HepG2 (cell line): ENCODE results near the gene VWA3A. TPM values are rescaled to one million over a fixed set of nuclear protein-coding genes. Genes with fewer than 3 reads are reported as not detected.
A peak's percentile ranks its signal among the peaks of the same experiment; 100 is the strongest.

Source experiments
- GATAD2A ChIP-seq: IDR thresholded peaks from 2 replicates; pipeline ENCODE4 v1.6.1; 2016
- MAFF ChIP-seq: IDR thresholded peaks from 2 replicates; pipeline ENCODE4 v1.6.1; 2011; ENCODE audit warnings: low read depth, low read length, improper control_type of control experiment
- PHB2 ChIP-seq: fragments of 450-650 bp; IDR thresholded peaks from 2 replicates; pipeline ENCODE4 v1.6.1; 2018; ENCODE audit not compliant: partially characterized antibody
- PRMT3 ChIP-seq: sonication (generic); formaldehyde crosslinking; IDR thresholded peaks from 2 replicates; pipeline ENCODE4 v1.8.1; 2022; ENCODE audit warnings: low read depth, mild to moderate bottlenecking, moderate library complexity, missing genetic modification reagents, borderline replicate concordance
- TCF7L2 ChIP-seq: IDR thresholded peaks from 2 replicates; pipeline ENCODE4 v1.6.1; 2011; ENCODE audit warnings: mild to moderate bottlenecking, low read depth, low read length, moderate library complexity
- ZMYM3 ChIP-seq: sonication (generic); formaldehyde crosslinking; IDR thresholded peaks from 2 replicates; pipeline ENCODE4 v1.5.1; 2020; ENCODE audit warnings: mild to moderate bottlenecking, missing genetic modification reagents
- ZNF180 ChIP-seq: sonication (generic); formaldehyde crosslinking; IDR thresholded peaks from 2 replicates; pipeline ENCODE4 v1.4.0; 2020; ENCODE audit warnings: low read depth, missing genetic modification reagents, borderline replicate concordance
- ZNF605 ChIP-seq: sonication (generic); formaldehyde crosslinking; IDR thresholded peaks from 2 replicates; pipeline ENCODE4 v1.8.0; 2022; ENCODE audit warnings: mild to moderate bottlenecking, missing genetic modification reagents
- ZNF710 ChIP-seq: sonication (generic); formaldehyde crosslinking; IDR thresholded peaks from 2 replicates; pipeline ENCODE4 v1.5.0; 2020; ENCODE audit warnings: mild to moderate bottlenecking, missing genetic modification reagents, borderline replicate concordance
- polyA plus RNA-seq, 8 experiments: library from polyadenylated mRNA; depleted of rRNA in 3 of 8; stranded (reverse) in 7 of 8; unstranded in 1 of 8; fragments of >200 nt; fragmentation: Illumina TruSeq in 4 of 8; extraction: Trizol in 4 of 8; gene quantifications; 2 replicates each; pipeline versions ENCODE4 v1.2.1 to v1.2.3, GENCODE V29; 2011 to 2016; ENCODE audit warnings: low read depth in 4 of 8, missing spikeins in 1 of 8, mixed read lengths in 1 of 8; ENCODE audit not compliant: insufficient read depth in 1 of 8
- total RNA-seq, 5 experiments: library from RNA; depleted of rRNA; stranded (reverse); fragments of >200 nt; fragmentation: Illumina TruSeq; extraction: Trizol; gene quantifications; 2 replicates each; pipeline ENCODE4 v1.2.3, GENCODE V29; 2016; ENCODE audit warnings: low read depth in 1 of 5
- TF ChIP-seq, protein P1 (sequence below): sonication (generic); formaldehyde crosslinking; IDR thresholded peaks from 2 replicates; pipeline ENCODE4 v1.4.0; 2020; ENCODE audit warnings: missing genetic modification reagents
- TF ChIP-seq, protein P2 (sequence below): sonication (generic); formaldehyde crosslinking; IDR thresholded peaks from 2 replicates; pipeline ENCODE4 v1.5.1; 2020; ENCODE audit warnings: missing genetic modification reagents, mild to moderate bottlenecking, borderline replicate concordance
- TF ChIP-seq, protein P3 (sequence below): sonication (generic); formaldehyde crosslinking; IDR thresholded peaks from 2 replicates; pipeline ENCODE4 v1.5.1; 2020; ENCODE audit warnings: missing genetic modification reagents, mild to moderate bottlenecking, borderline replicate concordance
- TF ChIP-seq, protein P4 (sequence below): sonication (generic); formaldehyde crosslinking; IDR thresholded peaks from 2 replicates; pipeline ENCODE4 v1.5.1; 2020; ENCODE audit warnings: mild to moderate bottlenecking, missing genetic modification reagents
- TF ChIP-seq, protein P5 (sequence below): IDR thresholded peaks from 2 replicates; pipeline ENCODE4 v1.6.1; 2016

VWA3A gene
- total and polyA plus RNA-seq, 2 of the 13 experiments (the other 11 are each of a cell fraction or from before 2014, with no cell fraction given): 0.03 to 0.07 TPM

DNA sequence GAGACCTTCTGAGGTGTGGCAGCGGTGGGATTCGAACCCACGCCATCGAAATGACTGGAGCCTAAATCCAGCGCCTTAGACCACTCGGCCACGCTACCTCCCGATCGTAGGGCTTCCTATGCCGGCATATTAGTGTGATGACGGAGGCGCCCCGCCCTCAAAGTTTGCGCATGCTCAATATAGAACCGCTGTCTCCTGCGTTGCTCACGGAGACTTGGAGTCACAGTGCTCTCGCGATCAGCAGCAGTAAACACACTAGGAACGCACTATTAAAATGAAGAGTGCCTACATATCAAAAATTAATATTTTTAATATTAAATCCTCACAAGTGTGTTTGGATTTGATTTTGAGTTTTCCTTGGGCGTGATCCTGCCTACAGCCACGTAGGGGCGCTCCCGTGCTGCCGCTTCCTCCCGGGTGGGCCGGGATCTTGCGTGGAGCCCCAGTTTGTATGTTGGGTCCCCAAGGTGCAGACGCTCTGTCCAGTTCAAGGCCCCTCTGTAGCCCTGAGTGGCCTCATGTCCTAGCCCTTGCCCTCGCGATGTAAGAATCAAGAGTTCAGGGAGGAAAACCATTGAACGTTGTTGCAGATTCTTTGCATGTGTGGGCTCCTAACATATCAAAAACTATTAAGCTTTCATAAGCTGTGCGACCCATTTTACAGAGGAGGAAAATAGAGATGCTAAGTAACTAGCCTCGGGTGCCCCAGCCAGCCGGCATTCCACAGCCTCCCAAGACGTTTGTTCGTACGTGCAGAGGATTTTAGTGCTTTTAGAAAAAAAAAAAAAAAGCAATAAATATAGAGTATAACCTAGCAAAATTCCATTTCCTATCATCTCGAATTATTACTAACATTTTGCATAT is 103.6 kb downstream of the VWA3A start (continued):
- TF ChIP-seq, protein P1, sequence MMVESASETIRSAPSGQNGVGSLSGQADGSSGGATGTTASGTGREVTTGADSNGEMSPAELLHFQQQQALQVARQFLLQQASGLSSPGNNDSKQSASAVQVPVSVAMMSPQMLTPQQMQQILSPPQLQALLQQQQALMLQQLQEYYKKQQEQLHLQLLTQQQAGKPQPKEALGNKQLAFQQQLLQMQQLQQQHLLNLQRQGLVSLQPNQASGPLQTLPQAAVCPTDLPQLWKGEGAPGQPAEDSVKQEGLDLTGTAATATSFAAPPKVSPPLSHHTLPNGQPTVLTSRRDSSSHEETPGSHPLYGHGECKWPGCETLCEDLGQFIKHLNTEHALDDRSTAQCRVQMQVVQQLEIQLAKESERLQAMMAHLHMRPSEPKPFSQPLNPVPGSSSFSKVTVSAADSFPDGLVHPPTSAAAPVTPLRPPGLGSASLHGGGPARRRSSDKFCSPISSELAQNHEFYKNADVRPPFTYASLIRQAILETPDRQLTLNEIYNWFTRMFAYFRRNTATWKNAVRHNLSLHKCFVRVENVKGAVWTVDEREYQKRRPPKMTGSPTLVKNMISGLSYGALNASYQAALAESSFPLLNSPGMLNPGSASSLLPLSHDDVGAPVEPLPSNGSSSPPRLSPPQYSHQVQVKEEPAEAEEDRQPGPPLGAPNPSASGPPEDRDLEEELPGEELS: peak; percentile 71
- no peak for TF ChIP-seq MAFF
- peak; percentile 97 for TF ChIP-seq ZMYM3 (CRISPR knock-in tag)
- TF ChIP-seq, protein P2, sequence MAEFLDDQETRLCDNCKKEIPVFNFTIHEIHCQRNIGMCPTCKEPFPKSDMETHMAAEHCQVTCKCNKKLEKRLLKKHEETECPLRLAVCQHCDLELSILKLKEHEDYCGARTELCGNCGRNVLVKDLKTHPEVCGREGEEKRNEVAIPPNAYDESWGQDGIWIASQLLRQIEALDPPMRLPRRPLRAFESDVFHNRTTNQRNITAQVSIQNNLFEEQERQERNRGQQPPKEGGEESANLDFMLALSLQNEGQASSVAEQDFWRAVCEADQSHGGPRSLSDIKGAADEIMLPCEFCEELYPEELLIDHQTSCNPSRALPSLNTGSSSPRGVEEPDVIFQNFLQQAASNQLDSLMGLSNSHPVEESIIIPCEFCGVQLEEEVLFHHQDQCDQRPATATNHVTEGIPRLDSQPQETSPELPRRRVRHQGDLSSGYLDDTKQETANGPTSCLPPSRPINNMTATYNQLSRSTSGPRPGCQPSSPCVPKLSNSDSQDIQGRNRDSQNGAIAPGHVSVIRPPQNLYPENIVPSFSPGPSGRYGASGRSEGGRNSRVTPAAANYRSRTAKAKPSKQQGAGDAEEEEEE (CRISPR knock-in tag): no peak
- TF ChIP-seq PHB2: no peak
- no peak for TF ChIP-seq TCF7L2
- TF ChIP-seq, protein P3, sequence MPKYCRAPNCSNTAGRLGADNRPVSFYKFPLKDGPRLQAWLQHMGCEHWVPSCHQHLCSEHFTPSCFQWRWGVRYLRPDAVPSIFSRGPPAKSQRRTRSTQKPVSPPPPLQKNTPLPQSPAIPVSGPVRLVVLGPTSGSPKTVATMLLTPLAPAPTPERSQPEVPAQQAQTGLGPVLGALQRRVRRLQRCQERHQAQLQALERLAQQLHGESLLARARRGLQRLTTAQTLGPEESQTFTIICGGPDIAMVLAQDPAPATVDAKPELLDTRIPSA (CRISPR knock-in tag): no peak
- TF ChIP-seq ZNF180 (CRISPR knock-in tag): peak; percentile 95; the same call in 1 of the 2 replicates
- TF ChIP-seq, protein P4, sequence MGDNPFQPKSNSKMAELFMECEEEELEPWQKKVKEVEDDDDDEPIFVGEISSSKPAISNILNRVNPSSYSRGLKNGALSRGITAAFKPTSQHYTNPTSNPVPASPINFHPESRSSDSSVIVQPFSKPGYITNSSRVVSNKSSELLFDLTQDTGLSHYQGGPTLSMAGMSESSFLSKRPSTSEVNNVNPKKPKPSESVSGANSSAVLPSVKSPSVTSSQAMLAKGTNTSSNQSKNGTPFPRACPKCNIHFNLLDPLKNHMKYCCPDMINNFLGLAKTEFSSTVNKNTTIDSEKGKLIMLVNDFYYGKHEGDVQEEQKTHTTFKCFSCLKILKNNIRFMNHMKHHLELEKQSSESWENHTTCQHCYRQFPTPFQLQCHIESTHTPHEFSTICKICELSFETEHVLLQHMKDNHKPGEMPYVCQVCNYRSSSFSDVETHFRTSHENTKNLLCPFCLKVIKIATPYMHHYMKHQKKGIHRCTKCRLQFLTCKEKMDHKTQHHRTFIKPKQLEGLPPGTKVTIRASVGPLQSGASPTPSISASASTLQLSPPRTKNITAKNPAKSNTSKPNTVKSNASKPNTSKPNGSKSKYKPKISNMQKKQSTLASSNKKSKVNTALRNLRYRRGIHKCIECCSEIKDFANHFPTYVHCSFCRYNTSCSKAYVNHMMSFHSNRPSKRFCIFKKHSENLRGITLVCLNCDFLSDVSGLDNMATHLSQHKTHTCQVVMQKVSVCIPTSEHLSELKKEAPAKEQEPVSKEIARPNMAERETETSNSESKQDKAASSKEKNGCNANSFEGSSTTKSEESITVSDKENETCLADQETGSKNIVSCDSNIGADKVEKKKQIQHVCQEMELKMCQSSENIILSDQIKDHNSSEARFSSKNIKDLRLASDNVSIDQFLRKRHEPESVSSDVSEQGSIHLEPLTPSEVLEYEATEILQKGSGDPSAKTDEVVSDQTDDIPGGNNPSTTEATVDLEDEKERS (CRISPR knock-in tag): peak; percentile 68
- TF ChIP-seq, protein P5, sequence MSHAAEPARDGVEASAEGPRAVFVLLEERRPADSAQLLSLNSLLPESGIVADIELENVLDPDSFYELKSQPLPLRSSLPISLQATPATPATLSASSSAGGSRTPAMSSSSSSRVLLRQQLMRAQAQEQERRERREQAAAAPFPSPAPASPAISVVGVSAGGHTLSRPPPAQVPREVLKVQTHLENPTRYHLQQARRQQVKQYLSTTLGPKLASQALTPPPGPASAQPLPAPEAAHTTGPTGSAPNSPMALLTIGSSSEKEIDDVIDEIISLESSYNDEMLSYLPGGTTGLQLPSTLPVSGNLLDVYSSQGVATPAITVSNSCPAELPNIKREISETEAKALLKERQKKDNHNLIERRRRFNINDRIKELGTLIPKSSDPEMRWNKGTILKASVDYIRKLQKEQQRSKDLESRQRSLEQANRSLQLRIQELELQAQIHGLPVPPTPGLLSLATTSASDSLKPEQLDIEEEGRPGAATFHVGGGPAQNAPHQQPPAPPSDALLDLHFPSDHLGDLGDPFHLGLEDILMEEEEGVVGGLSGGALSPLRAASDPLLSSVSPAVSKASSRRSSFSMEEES (CRISPR knock-in tag): peak; percentile 27; the same call in 1 of the 2 replicates
- peak; percentile 91 for TF ChIP-seq ZNF605
- peak; percentile 89; the same call in 1 of the 2 replicates for TF ChIP-seq PRMT3 (CRISPR knock-in tag)
- peak; percentile 50; the same call in 1 of the 2 replicates for TF ChIP-seq ZNF710 (CRISPR knock-in tag)
- TF ChIP-seq GATAD2A: peak; percentile 86
